Measurements from ENCODE around the gene KLHL12.

KLHL12 gene

DNA sequence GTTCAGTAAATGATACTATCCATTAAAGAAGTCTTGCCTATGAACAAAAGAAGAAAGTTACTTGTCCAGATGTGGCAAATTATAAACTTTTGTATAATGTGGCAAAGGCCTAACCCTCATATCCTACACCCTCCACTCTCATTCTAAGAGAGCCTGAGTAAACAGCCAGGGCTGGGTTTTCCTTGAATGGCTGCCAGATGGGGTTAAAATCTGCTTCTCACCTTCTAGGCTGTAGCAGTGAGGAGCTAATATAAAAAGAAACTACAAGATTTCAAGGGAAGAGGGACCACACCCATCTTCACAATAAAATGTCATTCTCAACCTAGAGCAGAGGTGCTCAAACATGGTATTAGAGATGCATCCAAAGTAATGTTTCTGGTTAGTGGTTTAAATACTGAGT lies 47.0 kb downstream of the KLHL12 start:
- DNase-seq: no peak

DNA sequence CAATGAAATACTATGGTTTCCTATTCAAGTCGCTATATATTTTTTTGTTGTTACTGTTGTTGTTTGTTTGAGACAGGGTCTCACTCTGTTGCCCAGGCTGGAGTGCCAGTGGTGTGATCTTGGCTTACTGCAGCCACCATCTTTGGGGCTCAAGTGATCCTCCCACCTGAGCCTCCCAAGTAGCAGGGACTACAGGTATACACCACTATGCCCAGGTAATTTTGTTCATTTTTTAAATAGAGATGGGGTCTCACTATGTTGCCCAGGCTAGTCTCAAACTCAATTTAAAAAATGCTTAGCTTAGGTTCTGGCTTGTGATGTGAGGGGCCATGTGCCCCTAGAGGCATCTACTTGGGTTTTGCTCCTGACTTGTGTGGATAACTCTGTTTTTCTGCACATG lies 47.9 kb downstream of the KLHL12 start:
- no peak for DNase-seq

DNA sequence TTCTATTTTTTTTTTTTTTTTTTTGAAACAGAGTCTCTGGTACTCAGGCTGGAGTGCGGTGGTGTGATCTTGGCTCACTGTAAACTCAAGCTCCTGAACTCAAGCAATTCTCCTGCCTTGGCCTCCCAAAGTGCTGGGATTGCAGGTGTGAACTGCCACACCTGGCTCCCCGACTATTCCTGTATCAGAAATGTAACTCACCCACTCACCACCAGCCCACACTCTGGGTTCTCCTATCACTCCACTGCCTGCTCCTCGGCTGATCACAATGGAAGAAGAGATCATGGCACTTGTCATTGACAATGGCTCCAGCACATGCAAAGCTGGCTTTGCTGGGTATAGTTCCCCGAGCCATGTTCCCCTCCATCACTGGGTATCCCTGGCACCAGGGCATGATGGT lies 54.0 kb downstream of the KLHL12 start:
- DNase-seq: no peak

DNA sequence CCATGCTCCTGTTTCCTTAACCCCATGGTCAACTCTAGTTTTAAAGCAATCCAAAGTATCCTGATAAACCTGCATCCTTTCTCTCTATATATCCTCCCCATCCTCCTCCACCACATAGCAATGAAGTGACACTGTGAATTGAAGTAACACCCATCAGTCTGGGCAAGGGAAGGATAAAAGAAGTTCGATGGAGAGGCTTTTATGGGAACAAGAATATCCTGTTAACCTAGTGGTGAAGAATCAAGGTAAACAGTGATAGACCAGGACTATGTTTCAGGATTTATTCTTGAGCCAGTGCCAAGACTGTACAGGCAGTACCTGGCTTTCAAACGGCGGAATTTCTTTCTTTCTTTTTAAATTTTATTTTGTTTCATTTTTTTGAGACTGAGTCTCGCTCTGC lies 55.7 kb downstream of the KLHL12 start:
- DNase-seq: no peak

DNA sequence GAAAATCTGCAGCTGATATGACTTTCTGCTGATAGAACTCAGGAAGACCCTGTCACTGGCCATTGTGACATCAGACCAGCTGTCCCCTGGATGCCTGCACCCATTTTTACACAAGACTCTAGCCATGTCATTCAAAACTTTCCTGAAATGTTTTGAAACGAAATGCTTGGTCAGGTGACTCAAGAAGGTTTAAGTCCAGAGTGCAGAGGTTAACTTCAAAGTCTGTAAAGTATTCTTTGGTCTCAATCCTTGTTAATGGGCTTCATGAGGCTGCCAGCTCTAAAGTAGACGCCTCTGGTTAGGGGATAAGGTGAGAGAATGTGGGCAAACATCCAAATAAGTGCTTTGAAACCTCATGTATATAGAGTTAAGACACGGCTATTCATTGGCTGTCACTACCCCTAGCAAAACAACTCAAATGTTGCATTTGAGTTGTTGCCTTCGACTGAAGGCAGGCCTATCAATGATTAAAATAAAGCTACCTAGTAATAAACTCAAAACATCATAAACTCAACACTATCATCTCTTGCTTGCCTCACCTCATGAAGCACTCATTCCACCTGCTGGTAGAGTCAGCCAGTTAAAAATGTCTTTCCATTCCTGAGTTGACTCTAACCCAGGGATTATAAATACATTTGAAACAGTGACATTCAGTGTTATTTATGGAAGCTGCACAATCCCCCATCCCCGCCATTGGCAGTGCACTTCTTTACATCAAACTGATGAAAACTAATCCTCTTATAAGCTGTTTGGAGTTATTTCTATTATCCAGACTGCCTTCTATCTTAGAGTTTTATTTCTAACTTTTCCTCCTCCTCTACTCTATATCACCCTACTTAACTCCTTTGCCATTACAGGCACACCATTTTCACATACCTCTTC lies 64.1 kb downstream of the KLHL12 start:
- DNase-seq: no peak

DNA sequence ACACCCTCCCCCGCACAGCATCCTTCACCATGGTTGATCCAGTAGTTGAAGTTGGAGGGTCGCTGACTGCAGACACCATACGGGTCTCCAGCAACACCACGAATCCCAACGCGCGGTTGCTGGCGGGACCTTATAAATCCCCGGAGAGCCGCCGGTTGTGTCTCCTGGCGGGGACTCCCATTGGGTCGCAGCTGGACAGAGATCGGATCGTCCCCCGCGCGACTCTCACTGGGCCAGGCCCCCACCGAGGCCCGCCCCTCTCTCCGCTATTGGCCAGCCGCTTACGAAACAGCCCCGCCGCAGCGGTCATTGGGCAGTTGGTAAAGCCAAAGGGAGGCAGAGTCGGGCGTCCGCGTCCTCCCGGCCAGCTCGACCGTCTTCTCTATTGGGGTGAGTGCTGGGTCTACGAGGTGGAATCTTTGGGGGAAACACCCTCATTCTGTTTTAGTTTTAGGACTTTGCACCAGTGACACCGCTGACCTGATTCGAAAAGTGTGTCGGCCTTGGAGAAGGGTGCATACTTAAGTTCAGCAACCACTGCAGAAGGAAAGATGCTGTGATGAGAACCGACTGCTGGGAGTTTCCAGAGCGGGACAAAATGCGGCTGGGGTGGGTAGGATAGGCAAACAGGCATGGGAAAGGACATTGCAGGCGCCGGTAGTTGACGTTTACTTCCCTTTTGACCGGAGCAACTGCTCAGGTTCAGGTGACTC lies 65.5 kb downstream of the KLHL12 start:
- DNase-seq: peak; percentile 89

DNA sequence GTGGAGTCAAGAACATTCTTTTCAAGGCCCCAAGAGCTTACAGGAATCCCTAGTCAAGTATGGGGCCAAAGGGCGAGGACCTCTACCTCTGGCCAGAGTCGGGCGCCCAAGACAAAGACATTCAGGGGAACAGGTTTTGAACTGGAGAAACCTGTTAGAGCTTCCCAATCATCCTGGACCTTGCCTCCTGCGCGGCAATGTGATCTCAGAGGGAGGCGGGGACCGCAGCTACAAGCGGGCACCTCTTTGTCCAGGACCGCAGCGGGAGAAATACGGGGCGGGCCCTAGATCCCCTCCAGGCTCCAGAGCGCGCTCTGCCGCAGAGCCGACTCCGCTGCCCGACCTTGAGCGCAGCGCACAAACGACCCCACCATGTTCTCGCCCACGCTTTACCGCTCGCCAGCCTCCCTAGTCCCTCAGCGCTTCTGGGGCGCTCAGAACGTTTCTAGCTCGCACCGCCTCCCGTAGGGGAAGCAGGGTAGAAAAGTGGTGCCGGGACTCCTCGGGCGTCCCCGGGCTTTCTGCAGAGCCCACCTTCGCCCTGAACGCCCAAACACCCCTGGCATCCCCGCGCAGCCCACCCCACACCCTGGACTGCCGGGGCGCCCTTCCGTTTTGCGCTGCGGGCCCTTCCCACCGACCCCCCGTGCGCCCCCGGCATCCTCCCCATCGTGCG lies 66.2 kb downstream of the KLHL12 start:
- peak; percentile 25 for DNase-seq

DNA sequence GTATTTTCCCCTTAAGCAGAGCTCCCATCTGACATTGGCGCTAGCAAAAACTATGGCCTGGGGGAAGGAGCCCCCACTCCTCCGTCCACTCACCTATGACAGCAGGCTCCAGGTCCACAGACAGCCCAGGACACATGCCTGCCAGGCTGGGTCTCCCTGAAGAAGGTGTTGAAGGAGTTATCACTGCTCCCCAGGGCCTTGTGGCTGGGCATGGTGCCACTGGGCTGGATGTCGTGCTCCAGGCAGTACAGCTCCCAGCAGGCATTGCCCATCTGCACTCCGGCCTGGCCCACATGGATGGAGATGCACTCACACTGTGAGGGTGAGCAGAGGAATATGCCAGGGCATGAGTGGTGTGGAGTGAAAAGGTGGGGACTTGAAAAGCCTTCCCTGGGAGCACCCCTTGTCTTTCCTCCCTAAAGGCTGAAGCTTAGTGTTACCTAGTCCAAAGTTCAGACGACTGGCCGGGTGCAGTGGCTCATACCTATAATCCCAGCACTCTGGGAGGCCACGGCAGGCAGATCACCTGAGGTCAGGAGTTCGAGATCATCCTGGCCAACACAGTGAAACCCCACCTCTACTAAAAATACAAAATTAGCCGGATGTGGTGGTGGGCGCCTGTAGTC lies 68.1 kb downstream of the KLHL12 start:
- DNase-seq: no peak

DNA sequence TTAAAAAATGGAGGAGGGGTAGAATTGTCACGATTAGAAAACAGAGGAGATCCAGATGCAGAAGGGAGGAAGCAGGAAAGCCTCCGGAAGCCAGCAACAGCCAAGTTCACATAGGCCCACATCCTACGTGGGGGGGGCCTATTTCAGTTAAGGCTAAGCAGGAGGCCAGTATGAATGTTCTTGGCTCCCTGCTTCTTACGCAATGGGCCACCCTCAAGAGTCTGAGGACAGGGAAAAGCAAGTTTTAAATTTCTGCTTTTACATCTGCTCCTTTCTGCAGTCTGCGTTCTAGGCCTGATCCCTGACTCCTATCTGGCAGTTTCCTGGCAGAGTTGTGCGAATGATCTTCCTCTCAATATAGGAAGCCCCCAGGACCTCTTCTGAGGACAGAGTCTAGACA lies 68.7 kb downstream of the KLHL12 start:
- DNase-seq: peak; percentile 30

DNA sequence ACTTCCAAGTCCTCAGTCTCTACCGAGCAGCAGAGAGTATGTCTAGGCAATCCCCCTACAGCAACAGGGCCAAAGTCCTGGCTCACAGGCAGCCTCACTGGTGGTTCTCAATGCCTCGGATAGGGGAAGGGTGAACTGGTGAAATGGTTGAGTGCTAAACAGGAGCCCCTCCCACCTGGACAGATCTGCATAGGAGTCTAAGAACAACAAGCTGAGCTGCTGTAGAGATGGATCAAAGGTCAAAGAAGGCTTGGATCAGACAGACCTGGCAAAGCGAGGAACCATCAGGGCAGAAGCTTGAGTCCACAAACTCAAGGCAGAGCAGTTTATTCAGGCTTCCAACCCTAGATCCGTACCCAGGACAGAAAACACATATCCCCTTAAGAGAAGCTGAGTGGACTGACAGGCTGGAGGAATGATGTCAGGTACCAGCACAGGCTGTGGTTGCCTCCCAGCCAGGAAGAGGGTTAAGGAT lies 69.9 kb downstream of the KLHL12 start:
- no peak for DNase-seq

DNA sequence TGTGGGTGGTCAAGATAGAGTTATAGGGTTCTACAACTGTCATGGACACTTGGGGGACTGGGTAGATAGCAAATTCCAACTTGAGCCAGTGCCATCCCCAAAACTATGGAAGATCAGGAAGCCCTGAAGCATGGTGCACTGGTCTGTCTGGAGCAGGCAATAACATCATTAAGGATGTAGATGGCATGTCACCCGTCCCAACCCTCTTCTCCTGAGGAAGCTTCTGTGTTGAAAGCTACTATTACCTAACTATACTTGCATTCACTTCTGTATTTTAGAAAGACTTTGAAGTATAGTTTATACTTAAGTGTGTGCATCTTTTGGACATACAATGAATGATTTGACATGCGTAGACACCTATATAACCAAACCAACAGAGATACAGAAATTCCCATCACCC lies 71.0 kb downstream of the KLHL12 start:
- DNase-seq: peak; percentile 56

DNA sequence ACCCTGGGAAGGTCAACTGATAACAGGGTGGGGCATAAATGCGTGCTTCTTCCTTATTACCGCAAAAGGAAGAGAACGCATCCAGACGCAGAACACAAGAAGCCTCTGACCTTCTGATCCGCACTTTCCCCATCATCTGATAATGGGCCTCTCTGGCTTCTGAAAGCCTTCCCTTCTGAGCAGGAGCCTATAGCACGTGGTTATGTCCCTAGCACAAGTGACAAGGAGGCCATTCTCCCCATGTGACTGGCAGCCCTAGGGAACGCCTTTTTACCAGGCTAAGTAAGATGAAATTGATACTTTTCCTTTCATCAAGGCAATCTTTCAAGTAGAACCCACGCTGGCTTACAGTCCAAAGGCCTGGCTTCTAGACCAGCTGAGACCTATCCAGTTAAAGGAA lies 72.2 kb downstream of the KLHL12 start:
- DNase-seq: no peak

DNA sequence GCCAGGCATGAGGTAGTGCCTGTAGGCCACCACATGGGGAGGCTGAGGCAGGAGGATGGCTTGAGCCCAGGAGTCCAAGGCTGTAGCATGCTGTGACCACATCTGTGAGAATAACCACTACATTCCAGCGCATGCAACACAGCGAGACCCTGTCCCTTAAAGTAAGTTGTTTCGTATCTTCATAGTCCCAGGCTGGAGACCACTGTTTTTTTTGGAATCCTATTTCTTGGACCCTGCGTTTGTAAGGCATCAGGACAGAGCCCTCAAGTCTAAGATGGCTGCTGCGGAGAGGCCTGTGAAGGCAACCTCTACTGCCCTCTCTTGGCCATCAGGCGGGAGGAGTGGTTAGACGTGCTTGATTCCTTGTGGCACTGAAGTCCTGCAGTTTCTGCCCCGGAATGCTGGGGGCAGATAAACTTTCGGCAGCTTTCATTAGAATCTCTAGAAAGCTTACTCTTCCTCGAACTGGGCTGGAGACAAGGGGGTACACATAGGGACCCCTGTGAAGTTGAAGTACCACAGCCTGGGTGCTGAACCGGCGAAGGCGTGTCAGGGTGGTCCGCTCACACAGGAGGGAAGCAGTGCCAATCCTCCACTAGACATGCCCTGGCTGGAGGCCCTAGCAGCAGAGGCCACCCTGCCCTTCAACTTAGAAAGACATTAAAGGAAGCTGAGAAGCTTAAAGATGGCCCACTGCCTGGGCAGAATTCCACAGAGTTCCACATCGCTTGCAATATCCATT lies 74.7 kb downstream of the KLHL12 start:
- DNase-seq: peak; percentile 68

DNA sequence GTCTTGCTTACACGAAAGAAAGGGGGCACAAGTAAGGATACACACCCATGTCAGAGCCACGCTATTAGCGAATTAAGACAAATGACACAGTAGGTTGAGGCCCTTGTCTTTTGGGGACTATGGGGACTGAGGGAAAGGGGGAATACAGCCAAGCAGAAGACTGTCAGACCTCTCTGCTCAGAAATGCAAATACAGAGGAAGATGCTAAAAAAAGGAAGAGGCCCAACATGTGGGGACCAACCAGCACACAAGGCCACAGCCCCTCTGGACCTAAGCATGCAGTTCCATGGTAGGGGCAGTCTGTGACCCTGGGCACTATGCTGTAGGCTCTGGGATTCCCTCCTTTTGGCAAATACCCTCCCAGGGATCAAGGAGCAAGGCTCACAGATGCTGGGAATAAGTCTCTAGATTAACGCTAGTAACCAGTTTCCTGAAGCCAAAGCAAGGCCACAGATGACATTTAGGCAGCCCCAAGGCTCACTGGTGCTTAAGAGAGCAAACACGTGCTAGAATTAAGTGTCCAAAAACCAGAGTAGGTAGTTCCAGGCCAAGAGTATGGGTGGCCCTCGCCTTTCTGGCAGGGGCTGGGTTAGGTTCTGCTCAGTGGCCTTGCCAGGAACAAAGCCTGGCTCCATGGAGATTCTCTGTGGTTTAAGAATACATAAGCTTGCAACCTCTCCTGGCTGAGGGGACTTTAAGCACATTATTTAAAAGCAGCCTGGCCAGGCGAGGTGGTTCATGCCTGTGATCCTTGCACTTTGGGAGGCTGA lies 76.3 kb downstream of the KLHL12 start:
- no peak for DNase-seq

DNA sequence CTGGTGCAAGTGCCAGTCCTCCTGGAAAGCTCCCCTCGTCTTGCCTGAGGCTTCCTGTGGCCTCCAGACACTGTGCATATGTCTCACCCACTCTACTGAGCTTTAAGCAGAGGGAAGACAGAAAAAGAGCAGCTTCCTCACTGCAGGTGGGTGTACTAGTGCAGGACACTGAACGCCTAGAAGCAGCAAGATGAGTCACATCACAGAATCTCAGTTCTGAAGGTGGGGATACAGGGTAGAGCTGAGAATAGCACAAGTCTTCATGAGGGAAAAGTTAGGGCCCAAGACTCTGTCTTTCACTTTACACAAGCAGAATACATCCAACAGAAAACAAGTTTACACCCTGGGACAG lies 78.9 kb downstream of the KLHL12 start:
- DNase-seq: no peak

DNA sequence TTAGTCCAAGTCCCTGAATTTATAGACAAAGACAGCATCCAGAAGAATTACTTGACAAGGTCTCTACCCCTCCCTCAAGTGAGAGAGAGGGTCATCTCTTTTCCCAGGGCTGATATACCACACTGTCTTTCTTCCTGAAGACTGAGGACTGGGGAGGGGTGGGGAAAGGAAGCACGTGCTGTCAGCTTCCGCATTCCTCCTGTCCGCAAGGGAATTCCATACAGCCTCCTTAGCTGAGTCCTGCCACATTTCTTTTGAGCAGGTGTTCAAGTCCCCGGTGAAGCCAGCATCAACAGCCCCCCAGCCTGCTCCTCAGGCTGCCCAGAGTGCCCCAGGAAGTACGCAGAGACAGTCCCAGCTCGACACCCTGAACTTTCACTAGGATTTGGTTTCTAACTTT lies 82.1 kb downstream of the KLHL12 start:
- no peak for DNase-seq

DNA sequence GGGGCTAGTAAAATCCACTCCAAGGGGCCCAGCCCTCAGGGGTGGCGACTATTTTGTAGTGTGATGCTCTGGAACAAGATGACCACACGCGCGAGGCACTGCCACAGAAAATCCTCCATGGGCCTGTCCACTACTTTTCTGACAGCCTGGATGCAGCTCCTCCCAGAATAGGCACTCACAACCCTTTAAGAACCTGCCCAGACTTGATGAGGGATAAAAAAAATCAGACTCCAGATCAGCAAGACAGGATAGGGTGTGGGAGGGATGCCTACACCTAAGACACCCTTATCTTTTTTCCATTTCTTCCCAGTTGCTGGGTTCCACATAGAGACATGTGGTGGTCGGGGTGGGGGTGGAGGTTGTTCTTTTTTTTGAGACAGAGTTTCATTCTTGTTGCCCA lies 82.8 kb downstream of the KLHL12 start:
- DNase-seq: no peak

DNA sequence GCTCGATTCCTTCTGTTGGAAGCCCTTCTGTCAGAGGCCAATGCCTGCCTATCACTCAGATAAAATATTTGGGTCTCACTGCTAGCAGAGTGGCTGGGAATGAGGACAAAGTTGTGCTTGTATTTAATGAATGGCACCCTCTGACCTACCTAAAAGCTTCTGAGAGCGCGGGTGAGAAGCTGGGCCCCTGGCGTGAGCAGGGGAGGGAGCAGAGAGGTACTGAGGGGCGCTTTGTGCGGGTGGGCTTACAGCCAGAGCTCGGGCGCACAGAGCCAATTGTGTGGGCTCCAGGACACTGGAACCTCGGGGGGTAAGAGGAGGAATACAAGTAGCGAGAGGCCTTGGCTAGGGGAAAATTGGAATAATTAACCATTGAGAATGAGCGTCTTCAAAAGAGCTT lies 84.0 kb downstream of the KLHL12 start:
- no peak for DNase-seq

Measured in inflammatory macrophage treated with lipopolysaccharide for 4 hours (primary cell).